ENCODE data around the gene DUSP9. TPM values are rescaled to one million over a fixed set of nuclear protein-coding genes. Genes with fewer than 3 reads are reported as not detected.

The DUSP9 gene
- total RNA-seq, 1 donor from 2014 or later, result 0.20 TPM

DNA sequence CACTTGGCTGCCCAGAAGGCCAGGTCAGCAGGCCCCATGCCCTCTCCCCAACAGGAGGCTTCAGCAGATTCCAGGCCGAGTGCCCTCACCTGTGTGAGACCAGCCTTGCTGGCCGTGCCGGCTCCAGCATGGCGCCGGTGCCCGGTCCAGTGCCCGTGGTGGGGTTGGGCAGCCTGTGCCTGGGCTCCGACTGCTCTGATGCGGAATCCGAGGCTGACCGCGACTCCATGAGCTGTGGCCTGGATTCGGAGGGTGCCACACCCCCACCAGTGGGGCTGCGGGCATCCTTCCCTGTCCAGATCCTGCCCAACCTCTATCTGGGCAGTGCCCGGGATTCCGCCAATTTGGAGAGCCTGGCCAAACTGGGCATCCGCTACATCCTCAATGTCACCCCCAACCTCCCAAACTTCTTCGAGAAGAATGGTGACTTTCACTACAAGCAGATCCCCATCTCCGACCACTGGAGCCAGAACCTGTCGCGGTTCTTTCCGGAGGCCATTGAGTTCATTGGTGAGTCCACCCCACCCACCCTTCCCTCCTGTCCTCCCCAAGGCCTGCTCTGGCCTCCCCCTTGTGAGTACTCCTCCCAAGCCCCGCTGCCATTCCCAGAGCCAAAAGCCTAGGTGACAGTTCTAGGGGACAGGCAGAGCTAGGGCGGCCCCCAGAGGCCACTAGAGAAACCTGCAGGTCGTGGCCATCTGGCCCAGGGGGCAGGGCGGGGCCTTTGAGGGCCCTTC, 2.3 kb downstream of the DUSP9 start:
- H3K36me3 Mint-ChIP-seq (ENCODE audit: low read depth, unreplicated experiment), result no peaks in the 10 kb centered on the region
- H3K4me3 Mint-ChIP-seq (ENCODE audit: unreplicated experiment), result no peak overlapping the region
- DNase-seq (ENCODE audit: low read depth), result no peak
- Histone ChIP-seq H3K36me3 (ENCODE audit: insufficient read depth, low read length) (no peaks in the 10 kb centered on the region), H3K4me3 (ENCODE audit: insufficient read depth, low read depth, low read length) (no peak overlapping the region), H3K27me3 (ENCODE audit: insufficient read depth, low read length) (peaks cover 18% of the 10 kb centered on the region), H3K4me2 (ENCODE audit: low read length) (no peak overlapping the region), H3K9me3 (ENCODE audit: insufficient read depth, low read depth, low read length) (no peaks in the 10 kb centered on the region), H3K79me2 (ENCODE audit: insufficient read depth, low read length) (no peaks in the 10 kb centered on the region), H3K27ac (ENCODE audit: low read depth, low read length) (no peak overlapping the region), H2AFZ (ENCODE audit: low read depth, low read length) (no peak overlapping the region), H3K9ac (ENCODE audit: low read length) (no peak overlapping the region), H4K20me1 (ENCODE audit: insufficient read depth, low read length) (no peaks in the 10 kb centered on the region), H3K4me1 (ENCODE audit: insufficient read depth, low read length) (no peaks in the 10 kb centered on the region)
- H3K27ac Mint-ChIP-seq (ENCODE audit: unreplicated experiment), result no peak overlapping the region
- no peaks in the 10 kb centered on the region for H3K9me3 Mint-ChIP-seq (ENCODE audit: unreplicated experiment)
- peaks cover 27% of the 10 kb centered on the region for H3K27me3 Mint-ChIP-seq (ENCODE audit: low read depth, unreplicated experiment)
- TF ChIP-seq EZH2 (IDR thresholded peaks at IDR 0.05; ENCODE audit: insufficient read depth, low read length) (no peak), CTCF (IDR thresholded peaks at IDR 0.05; ENCODE audit: insufficient read depth, low read depth, low read length) (no peak)
- no peak for FAIRE-seq
- H3K4me1 Mint-ChIP-seq (ENCODE audit: low read depth, unreplicated experiment), result no peaks in the 10 kb centered on the region

DNA sequence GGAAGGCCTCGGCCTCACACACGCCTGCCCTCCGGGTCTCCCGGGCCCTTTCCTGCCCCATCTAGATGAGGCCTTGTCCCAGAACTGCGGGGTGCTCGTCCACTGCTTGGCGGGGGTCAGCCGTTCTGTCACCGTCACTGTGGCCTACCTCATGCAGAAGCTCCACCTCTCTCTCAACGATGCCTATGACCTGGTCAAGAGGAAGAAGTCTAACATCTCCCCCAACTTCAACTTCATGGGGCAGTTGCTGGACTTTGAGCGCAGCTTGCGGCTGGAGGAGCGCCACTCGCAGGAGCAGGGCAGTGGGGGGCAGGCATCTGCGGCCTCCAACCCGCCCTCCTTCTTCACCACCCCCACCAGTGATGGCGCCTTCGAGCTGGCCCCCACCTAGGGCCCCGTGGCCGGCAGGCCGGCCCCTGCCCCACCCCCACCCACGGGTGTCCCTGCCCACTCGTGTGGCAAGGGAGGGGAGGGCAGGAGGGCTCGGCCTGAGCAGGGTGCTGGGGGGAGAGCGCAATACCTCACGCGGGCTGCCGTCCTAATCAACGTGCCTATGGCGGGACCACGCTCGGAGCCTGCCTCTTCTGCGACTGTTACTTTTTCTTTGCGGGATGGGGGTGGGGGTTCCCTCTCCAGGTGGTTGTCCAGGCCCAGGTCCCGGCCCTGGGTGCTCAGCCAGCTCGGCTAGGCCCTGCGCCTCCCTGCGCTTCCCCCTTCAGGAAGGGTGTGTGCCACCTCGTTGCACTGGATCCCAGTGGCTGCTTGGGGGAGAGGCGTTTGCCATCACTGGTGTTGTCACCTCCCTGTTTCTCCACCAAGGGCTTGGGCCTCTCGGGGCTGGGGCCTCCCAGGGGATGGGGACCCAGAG, 3.1 kb downstream of the DUSP9 start:
- no peak for FAIRE-seq
- no peak for DNase-seq (ENCODE audit: low read depth)

More for the DNA sequence above, 3.1 kb downstream of the DUSP9 start:
- no peaks in the 10 kb centered on the region for H4K20me1 ChIP-seq (ENCODE audit: insufficient read depth, low read length)
- no peak overlapping the region for H3K9ac ChIP-seq (ENCODE audit: low read length)
- no peaks in the 10 kb centered on the region for H3K4me1 ChIP-seq (ENCODE audit: insufficient read depth, low read length)
- Mint-ChIP-seq H3K36me3 (ENCODE audit: low read depth, unreplicated experiment) (no peaks in the 10 kb centered on the region), H3K27ac (ENCODE audit: unreplicated experiment) (no peak overlapping the region), H3K4me1 (ENCODE audit: low read depth, unreplicated experiment) (no peaks in the 10 kb centered on the region), H3K9me3 (ENCODE audit: unreplicated experiment) (no peaks in the 10 kb centered on the region), H3K4me3 (ENCODE audit: unreplicated experiment) (no peak overlapping the region), H3K27me3 (ENCODE audit: low read depth, unreplicated experiment) (peaks cover 21% of the 10 kb centered on the region)
- no peak overlapping the region for H2AFZ ChIP-seq (ENCODE audit: low read depth, low read length)
- TF ChIP-seq CTCF (IDR thresholded peaks at IDR 0.05; ENCODE audit: insufficient read depth, low read depth, low read length) (no peak), EZH2 (IDR thresholded peaks at IDR 0.05; ENCODE audit: insufficient read depth, low read length) (no peak)
- no peaks in the 10 kb centered on the region for H3K79me2 ChIP-seq (ENCODE audit: insufficient read depth, low read length)
- H3K9me3 ChIP-seq (ENCODE audit: insufficient read depth, low read depth, low read length), result no peaks in the 10 kb centered on the region
- no peaks in the 10 kb centered on the region for H3K36me3 ChIP-seq (ENCODE audit: insufficient read depth, low read length)
- no peak overlapping the region for H3K4me3 ChIP-seq (ENCODE audit: insufficient read depth, low read depth, low read length)
- peaks cover 16% of the 10 kb centered on the region for H3K27me3 ChIP-seq (ENCODE audit: insufficient read depth, low read length)
- H3K27ac ChIP-seq (ENCODE audit: low read depth, low read length), result no peak overlapping the region
- H3K4me2 ChIP-seq (ENCODE audit: low read length), result no peak overlapping the region

All from astrocyte (in vitro differentiated cells and primary cell).